T-helper 9 cell (primary cell): ENCODE data around the gene SLC6A1.
A peak's percentile ranks its signal among the peaks of the same experiment; 100 is the strongest.

Experiments
- DNase-seq: peaks from one replicate; pipeline ENCODE4 v3.0.0-alpha.2; 2020
- total RNA-seq, 2 donors: gene quantifications; one replicate each; lab custom pipeline; 2026; lab: John Stamatoyannopoulos, UW

SLC6A1 gene
- 0 reads per million in 2 donors for total RNA-seq

DNA sequence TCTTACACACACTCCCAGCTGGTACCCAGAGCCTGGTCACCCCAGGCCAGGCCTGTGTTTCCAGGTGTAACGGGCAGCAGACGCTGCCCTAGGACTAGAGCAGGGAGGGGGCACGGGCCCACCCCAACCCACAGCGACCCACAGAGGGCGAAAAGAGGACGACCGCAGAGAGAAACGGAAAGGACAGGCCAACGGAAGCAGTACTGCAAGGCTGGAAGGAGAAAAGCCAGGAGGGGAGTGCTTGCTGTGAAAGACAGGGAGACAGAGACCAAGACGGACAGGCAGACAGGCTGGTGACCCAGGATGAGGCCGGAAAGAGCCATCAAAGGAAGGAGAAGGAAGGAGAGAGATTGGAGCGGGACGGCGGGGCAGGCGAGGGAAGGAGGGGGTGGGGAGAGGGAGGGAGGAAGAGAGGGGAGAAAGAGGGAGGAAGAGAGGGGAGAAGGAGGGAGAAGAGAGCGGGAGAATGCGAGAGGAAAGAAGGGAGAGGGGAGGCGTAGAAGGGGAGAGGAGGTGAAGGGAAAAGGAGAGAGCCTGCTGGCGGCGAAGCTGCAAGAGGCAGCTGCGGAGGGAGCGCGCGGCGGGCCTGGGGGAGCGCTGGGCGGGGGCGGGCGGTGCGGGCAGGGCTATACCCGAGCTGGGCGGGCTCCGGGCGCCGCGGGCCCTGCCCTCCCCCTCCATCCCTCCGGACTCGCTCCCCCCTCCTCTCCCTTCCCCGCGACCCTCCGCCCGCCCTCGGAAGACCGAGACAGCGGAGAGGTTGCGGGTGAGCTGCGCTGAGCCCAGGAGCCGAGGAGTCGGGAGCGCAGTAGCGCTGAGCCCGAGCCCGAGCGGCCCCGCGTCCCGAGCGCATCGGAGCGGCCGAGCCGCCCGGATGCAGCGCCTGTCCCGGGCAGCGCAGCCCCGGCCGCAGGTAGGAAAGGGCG is at the start of gene SLC6A1:
TSS of gene SLC6A1 (plus strand) at position 732 of the 926 bp plus-strand sequence. CDS start 24,464 bp downstream, outside the sequence.
- DNase-seq, result no peak

DNA sequence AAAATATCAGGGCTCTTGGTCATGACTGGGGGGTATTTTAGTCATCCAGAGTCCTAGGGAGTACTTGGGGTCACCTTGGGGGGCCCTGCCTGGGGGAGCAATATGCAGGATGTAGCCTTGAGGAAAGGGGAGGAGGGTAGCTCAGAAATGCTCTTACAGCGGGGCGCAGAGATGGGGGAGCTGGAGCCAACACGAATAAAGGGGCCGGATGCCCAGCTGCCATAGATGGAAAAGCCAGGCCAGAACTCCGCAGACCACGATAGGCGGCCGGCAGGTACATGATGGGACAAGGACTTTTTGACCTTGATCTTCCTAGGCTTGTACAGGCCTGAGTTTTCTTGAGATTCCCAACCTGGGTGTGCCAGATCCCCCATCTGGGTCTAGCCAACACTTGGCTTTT is 47.7 kb upstream of the SLC6A1 start:
- DNase-seq, result no peak

DNA sequence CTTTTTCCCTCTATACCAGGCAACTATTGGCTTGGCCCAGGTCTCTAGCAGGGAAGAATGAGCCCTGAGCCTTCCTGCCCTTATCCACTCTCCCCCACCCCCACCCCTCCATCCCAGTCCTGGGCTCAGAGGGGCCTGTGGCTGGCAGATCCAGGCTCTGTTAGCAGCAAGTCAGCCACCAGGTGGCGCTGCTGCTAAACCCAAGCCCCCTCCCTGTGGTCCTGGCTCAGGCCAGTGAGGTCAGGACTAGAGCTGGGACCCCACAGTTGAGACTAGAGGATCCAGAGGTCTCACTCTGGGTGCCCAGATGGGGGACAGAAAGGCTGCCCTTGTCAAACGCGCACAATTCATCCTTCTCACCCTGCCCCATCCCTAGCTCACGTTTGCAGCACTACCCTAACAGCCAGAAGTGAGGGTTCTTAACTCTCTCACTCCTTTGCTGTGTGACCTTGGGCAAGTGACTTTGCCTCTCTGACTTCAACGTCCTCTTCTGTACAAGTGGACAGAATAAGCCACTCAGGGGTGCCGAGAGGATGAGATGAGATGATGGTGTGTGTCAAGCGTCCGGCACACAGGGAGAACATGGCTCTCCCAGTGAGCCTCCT is 46.8 kb upstream of the SLC6A1 start:
- peak; percentile 45 for DNase-seq

DNA sequence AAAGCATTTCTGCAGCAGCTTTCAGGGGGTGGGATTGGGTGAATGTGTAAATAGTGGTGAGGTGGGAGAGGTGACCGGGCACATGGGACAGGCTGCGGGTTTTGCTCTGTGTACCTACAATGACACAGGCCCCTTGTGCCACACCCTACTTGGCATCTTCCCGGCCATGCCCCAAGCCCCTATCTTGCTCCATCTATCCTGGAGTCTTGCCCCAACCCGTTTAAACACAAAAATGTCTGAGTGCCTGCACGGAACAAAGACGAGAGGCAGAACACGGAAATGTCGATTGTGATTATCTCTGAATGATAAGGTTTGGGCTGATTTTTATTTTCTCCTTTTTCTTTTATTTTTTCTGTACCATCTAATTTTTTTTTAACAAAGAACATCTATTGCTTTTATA is 46.0 kb upstream of the SLC6A1 start:
- no peak for DNase-seq

DNA sequence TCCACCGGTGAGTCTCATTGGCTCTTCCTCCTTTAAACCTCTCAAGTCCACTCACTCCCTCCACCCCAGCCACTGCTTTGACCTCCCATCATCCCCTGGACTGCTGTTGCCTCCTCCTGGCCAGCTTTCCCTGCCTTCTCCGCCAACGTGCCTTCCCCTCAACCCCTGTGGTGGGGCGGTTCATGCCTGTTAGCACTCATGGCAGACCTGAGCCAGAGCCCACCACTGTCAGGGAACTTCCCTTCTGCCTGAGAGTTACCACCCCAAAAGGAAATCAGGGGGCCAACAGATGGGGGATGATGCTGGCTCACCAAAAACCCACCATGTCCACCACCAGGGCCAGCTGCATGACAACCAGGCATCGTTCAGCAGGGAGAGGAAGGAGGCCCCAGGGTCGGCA is 44.2 kb upstream of the SLC6A1 start:
- no peak for DNase-seq

DNA sequence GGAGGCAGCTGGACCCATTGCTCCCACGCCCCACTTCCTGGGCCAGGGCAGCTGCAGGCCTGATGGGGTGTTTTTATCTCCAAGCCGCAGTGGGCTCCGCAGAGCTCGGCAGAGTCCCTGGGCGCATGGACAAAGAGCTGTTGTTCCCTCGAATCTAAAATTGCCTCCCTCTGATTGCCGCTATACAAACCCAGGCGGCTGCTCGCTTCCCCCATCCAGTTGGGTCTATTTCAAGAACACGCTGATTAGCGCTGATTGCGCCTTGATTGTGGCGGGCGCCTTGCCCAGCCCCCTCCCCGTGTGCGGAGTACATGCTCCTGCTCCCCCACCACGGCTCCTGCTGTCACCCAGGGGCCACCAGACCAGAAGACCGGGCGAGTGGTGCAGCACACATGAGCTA is 43.4 kb upstream of the SLC6A1 start:
- DNase-seq, result no peak

DNA sequence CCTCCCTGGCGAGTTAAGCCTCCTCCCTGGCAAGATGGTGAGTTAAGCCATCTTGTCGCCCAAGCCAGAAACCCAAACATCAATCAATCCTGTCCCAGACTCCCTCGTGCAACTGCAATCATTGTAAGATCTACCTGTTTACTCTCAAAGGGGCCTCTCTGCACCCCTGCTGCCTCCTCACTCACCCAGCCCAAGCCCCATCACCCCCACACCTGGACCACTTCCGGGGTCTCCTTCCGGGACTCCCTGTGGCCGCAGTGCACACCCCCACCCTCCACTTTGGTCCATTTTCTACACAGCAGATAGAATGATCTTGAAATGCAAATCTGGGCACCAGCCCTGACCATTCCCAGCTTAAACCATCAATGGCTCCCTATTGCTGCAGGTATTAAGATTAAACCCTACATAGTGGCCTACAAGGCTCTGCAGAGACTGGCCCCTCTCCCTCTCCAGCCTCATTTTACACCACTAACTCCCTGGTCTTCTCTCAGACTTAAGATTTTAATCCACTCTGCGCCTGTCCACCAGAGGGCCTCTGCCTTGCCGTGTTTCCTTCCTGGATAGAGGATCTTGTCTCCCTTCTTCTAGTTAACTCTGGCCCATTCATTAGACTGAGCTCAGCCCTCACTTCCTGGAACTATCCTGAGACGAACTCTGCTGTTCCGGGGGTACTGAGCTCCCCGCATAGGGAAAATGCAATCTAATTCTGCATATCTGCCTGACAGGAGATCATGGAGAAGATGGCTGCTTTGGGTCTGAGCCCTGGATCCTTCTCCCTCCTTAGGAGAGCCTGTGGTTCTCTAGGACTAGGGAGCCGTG is 41.9 kb upstream of the SLC6A1 start:
- DNase-seq, result no peak

DNA sequence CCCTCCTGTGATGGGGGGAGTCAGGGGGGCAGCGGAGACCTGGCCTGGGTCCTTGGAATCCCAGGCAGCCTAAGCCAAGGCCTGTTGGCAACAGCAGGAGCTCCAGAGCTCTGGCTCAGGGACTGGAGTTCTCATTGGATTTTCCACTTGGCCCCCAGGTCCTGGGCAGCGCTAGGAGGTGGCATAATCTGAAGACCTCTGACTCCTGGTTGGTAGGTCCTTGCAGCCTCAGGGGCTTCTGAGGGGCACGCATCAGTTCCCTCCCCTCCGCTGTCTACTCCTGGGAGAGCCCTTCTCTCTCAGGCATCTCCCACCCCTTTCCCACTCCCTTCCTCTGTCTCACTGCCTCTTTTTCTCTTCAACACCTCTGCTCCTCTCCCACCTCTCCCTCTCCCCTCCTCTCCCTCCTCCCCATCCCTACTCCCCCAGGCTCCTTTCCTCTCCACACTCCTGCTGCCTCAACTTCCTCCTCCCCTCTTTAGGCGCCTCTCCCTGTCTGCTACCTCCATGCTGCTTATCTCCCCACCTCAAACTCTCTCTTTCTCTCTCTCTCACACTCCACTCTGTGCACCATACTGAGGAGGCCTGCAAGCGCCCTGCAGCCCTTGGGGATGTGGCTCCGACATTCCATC is 41.1 kb upstream of the SLC6A1 start:
- DNase-seq, result no peak

DNA sequence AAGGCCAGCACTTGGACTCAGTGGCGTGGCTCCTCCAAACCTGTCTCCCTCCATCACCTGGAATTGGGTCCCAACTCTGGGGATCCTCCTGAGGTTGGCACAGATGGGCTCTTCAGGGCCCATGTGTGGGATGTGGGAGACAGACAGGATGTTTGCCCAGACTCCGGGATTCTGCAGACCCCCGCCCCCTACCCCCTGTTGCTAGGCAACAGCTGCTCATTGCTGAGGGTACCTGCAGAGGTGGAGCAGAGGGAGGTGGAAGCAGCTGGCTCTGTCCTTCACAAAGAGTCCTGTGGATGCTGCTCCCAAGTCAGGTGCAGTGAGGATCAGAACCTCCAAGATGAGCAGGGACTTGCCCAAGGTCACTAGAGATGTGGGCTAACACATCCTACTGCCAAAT is 40.0 kb upstream of the SLC6A1 start:
- DNase-seq, result no peak

DNA sequence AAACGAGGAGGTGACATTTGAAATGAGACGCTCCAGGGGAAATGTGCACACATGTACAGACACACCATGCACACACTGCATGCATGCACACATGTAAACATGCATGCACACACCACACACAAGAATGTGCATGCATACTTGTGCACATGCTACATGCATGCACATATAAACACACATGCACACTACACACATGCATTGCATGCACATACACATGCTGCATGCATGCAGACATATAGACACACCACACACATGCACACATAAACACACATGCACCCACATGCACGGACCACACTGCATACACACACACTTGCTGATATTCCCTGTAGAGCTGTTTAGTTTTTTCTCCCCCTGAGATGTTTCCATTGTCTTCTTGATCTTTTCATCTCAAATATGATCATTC is 37.8 kb upstream of the SLC6A1 start:
- DNase-seq, result no peak

DNA sequence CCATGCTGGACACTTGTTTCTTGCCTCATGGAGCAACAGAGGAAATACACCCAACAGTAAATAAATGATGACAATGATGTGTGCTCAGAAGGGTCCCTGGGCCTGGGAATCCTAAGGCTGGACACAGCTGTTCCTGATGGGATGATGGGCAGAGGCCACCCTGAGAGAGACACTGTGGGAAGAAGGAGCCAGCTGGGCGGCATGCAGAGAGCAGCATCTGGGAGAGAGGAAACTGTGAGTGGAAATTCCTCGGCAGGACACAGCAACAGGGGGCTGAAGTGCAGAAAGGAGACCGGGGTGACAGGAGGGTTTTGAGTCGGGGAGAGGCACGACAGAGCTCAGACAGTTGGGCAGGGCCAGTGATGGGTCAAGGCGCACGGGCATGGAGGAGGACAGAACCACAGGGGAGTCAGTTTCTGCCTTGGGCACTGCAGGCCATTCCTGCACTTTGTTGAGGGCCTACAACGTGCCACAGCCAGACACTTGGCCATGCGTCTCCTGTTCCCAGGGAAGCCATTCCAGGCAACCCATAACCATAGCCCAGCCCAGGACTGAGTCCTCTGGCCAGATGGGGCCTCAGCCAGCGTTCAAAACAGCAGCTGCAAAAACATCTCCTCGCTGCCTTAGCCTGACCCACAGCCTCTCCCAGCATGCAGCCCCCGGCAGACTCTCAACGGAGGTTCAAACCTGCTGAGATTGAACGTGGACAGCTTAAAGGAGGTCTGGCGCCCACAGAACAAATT is 36.7 kb upstream of the SLC6A1 start:
- no peak for DNase-seq

DNA sequence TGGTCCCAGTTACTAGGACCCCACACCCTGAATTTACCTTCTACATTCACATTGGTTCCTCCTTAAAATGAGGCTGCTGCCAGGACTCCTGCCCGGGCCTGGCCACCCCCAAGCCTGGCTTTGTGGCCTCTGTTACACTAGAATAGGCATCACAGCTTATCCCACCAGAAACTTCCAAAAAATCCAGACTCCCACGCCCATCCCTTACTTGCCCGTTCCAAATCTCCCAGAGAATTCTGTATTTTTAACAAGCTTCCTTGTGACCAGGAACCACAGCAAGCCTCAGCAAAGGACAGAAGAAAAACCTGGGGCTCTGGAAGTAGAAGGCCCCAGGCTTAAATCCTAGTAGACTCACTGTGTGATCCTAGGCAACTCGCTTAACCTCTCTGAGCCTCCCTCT is 36.0 kb upstream of the SLC6A1 start:
- DNase-seq, result no peak

DNA sequence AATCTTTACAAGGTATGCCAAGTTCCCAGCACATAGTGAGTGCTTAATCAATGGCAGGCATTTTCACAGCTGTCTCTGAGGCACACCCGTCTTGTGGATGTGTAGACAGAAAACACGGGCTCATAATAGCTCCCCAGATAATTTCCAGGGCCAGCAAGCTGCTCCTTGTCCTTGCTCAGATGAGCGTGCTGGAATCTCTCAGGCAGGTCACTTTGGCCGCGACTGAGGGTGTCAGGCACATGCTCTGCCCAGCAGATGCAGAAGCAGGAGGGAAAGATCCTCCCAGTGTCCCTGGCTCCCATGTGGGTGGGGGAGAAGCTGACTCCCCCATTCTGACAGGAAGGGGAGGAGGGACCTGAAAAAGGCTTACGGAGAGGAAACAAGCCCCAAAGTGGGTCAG is 35.6 kb upstream of the SLC6A1 start:
- DNase-seq, result no peak

DNA sequence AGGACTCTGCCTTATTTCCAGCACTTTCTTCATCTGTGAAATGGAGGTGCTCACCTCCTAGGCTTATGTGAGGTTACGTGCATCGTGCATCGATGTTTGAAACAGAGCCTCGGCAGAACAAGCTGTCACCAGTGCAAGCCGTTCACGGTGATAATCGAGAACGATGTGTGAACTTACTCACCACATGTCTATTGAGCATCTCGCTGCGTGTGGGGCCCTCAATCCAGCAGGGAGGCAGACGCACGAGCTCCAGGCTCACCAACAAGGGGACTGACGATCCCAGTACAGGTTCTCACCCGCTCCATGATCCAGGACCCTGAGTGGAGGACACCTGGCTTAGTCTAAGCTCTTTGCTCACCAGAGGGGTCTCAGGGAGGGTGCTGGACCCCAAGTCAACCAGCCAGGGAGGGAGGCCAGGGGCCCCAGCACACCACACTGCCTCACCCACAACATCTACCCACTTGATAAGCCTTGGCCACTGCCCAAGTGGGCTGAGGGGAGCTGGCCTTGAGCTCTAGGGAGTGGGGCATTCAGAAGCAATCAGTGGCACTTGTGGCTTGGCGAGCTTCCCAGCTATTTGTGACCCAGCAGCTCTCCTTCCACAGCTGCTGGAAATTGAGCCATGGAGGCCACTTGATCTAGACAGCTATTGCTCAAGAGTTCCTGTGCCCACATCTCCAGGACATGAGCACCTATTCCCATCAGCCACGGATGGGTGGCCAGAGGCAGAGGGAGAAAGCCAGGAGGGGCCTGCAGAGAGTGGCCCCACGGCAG is 34.4 kb upstream of the SLC6A1 start:
- no peak for DNase-seq

DNA sequence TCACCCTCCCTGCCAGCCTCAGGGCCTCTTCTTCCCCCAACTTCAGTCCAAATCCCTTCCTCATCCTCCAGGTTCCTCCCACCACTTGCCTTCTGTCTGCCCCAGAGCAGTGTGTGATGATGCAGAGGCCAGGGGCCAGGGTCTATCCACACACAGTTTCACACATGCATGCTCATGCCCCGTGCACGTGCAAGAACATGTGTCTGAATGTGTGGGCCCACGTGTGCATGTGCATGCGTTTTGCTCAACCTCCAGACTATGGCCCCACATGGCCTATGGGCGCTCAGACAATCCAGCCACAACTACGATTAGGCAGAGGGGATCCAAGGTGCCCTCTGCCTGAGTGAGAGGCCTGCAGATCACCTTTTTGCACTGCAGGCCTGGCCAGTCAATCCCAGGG is 32.3 kb upstream of the SLC6A1 start:
- DNase-seq, result no peak

DNA sequence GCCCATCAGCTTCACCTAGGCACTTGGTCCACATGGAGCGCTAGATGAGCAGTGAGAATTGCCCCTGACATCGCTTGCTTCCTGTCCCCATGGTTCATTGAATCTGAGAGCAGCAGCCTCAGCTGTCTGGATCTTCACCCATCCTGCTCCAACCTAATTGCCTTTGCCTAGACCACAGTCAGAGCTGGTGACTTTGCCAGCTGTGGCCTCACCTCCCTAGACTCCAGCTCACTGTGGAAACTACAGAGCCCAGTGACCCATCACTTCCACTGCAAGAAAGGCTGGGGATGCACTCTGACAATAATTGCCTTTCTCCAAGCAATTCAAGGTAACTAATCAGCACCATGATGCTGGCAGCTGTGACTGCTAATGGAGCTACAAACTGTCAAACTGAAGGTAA is 30.6 kb upstream of the SLC6A1 start:
- no peak for DNase-seq

DNA sequence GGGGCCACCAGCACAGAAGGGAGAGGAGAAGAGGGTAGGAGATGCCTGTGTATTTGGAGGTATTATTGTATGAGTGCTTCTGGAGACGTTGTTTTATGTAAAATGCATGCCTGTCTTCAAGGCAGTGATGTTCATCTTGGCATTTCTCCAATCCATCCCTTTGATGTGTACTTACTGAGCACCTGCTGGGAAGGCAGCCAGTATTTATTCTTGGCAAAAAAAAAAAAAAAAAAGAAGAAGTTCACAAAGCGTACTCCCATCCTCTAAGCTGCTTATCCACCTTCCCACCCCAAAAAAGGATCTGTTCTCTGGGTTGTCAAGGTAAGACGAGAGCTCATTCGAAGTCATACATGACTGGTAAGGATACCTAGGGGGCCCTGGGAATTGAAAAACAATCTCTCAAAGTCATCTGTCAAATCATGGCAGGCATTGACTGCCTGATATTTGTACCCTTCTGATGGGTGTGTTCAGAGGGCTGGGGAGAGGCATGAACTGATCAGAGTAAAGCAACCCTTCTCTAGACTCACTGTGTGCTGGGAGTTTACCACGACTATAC is 30.0 kb upstream of the SLC6A1 start:
- DNase-seq, result no peak

DNA sequence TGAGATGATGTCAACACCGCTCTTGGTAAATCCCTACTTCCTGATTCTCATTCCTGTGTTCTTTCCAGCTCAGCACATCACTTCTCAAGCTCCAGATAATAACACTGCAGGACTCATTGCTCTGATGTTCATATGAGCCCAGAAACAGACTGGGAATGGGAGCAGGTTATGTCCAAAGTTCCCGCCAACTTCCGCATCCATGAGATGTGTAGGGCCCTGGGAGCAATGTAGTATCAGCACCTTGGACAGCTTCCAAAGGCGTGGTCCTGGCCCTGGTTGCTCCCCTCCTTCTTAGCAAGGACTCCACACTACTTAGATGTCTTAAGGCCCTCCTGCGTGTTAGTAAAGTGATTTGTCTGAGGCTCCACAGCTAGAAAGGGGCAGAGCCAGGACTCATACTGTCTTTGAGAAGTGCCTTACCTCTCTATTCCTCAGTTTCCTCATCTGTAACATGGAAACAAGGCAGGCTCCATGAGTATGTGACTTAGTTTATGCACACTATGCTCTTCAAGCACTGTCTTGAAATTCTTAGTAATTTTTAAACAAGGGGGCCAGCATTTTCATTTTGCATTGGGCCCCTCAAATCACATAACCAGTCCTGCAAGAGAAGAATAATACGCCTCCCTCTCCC is 27.9 kb upstream of the SLC6A1 start:
- no peak for DNase-seq

DNA sequence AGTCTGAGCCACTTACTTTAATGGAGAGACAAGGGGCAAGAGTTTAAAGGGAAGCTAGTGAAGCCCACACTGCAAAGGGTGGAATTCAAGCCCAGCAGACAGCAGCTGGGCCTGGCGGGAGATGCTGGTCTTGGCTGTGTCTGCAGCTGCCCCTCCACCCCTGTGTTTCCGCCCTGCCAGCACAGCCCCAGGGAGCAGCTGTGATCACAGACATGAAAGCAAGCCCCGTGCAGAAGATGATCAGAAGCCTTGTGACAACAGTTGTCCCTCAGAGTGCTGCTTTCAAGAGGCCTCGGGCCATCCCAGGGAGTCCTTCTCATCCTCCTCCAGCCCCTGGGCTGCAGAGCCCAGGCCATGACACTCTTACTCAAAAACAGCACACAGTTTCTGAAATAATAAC is 24.1 kb upstream of the SLC6A1 start:
- no peak for DNase-seq

DNA sequence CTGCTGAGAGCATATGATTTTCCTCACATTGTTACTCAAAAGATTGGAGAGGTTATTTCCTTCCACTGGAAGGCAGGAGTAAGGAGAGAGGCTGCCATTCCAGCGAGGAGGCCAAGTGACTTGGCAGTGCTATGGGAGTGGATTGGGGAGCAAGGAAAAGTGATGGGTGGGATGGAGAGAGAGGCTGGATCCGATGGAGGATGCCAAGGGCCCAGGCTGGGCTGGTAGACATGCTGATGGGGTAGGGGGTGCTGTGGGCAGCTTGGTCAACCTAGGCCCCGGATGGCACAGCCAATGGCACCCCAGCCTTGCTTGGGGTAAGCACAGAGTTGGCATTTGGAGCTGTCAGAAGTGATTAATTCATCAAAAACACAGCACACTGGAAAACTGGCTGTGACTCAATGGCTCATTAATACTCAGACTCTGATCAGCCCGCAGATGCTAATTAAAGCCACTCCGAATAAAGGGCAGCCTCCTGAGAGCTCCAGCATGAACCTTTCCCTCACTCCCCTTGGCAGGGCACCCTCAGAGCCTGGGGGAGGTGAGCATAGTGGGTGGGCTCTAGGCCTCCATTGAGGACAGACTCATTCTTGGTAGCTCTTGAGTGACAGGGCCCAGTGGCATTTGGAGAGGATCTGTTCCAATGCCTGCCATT is 22.1 kb upstream of the SLC6A1 start:
- no peak for DNase-seq
